Natural killer cell (primary cell): Measurements from ENCODE around the gene ANTXR2. TPM values are rescaled to one million over a fixed set of nuclear protein-coding genes. Genes with fewer than 3 reads are reported as not detected.

Experiments used
- ATAC-seq, 3 donors: fragments of 150-1000 bp in 2 of 3; fragments of 200-7000 bp in 1 of 3; cut with Tn5 transposase; 1 replicate in 1 of 3; 2 replicates in 2 of 3; pipeline ENCODE4 v1.10.0; 2021; ENCODE audit warnings: mild to moderate bottlenecking in 2 of 3, moderate library complexity in 2 of 3
- DNase-seq, 2 donors: peaks; one replicate each; pipeline versions ENCODE4 v3.0.0 to v3.0.0-alpha.2; 2013 to 2021; ENCODE audit warnings: mixed read lengths in 1 of 2
- H3K27ac ChIP-seq: one replicate; pipeline ENCODE4 v1.5.1; 2013; ENCODE audit warnings: mild to moderate bottlenecking, low read length
- H3K27me3 ChIP-seq: one replicate; pipeline ENCODE4 v1.6.1; 2013; ENCODE audit warnings: low read length; ENCODE audit not compliant: control insufficient read depth, insufficient read depth
- H3K36me3 ChIP-seq: one replicate; pipeline ENCODE4 v1.6.1; 2013; ENCODE audit warnings: low read length; ENCODE audit not compliant: control insufficient read depth, insufficient read depth
- H3K4me1 ChIP-seq: one replicate; pipeline ENCODE4 v1.6.1; 2013; ENCODE audit warnings: low read length; ENCODE audit not compliant: control insufficient read depth, insufficient read depth
- H3K4me3 ChIP-seq: one replicate; pipeline ENCODE4 v1.5.1; 2013; ENCODE audit warnings: low read length
- H3K9me3 ChIP-seq: one replicate; pipeline ENCODE4 v1.6.1; 2013; ENCODE audit warnings: low read length; ENCODE audit not compliant: control insufficient read depth, insufficient read depth
- H3K27ac Mint-ChIP-seq, 2 donors: one replicate each; pipeline ENCODE4 v1.8.0; 2022; ENCODE audit warnings: mild to moderate bottlenecking in 2 of 2, mixed read lengths in 2 of 2, moderate library complexity in 1 of 2
- H3K27me3 Mint-ChIP-seq, 2 donors: one replicate each; pipeline ENCODE4 v1.8.0; 2022; ENCODE audit warnings: low read depth in 2 of 2, mixed read lengths in 2 of 2
- H3K36me3 Mint-ChIP-seq: one replicate; pipeline ENCODE4 v1.8.0; 2022; ENCODE audit warnings: mixed read lengths
- H3K4me1 Mint-ChIP-seq, 2 donors: one replicate each; pipeline ENCODE4 v1.8.0; 2022; ENCODE audit warnings: mixed read lengths in 2 of 2
- H3K4me3 Mint-ChIP-seq: one replicate; pipeline ENCODE4 v1.8.0; 2022; ENCODE audit warnings: mild to moderate bottlenecking, moderate library complexity, mixed read lengths
- H3K9me3 Mint-ChIP-seq, 2 donors: one replicate each; pipeline ENCODE4 v1.8.0; 2022; ENCODE audit warnings: mixed read lengths in 2 of 2
- CTCF ChIP-seq: fragments of 200-600 bp; IDR thresholded peaks from one replicate; pipeline ENCODE4 v1.8.0; 2022; ENCODE audit warnings: antibody characterized with exemption
- WGBS: methylation state at CpG from one replicate; pipeline ENCODE4 v1.1.7; 2013; ENCODE audit warnings: missing lambda C conversion rate; ENCODE audit not compliant: insufficient coverage; 5-methylcytosine and 5-hydroxymethylcytosine counted together
- intact Hi-C: fragments of 100-400 bp; cut with micrococcal nuclease; formaldehyde crosslinking; loops from one replicate; pipeline ENCODE4 v1.14.2; 2022
- total RNA-seq, 4 donors: library from RNA; stranded (reverse); fragments of 120-200 nt in 1 of 4; gene quantifications; one replicate each; pipeline versions ENCODE4 v1.2.3 to v1.2.4, GENCODE V29; 2013 to 2022

ANTXR2 gene
- total RNA-seq, 3 donors from 2014 or later (not counting 1 experiment from before 2014, with no cell fraction given): 7.8 to 28.3 (median 10.0) TPM

- no peak overlapping the region for H3K27ac ChIP-seq
- no peaks in the 10 kb centered on the region for H3K36me3 Mint-ChIP-seq
- H3K36me3 ChIP-seq: peaks cover 1% of the 10 kb centered on the region
- DNase-seq: no peak
- no peak for ATAC-seq
- H3K27me3 ChIP-seq: no peaks in the 10 kb centered on the region
- H3K4me3 Mint-ChIP-seq: no peak overlapping the region
- TF ChIP-seq CTCF: no peak
- no peaks in the 10 kb centered on the region for H3K9me3 Mint-ChIP-seq
- no peaks in the 10 kb centered on the region for H3K4me1 ChIP-seq
- H3K4me3 ChIP-seq: no peak overlapping the region
- no peaks in the 10 kb centered on the region for H3K9me3 ChIP-seq
- H3K4me1 Mint-ChIP-seq: peaks cover 13 to 19% of the 10 kb centered on the region in 2 donors
- intact Hi-C loops: no loop called here
- 88% methylated on average over 3 of the region's 3 CpGs for WGBS
- no peaks in the 10 kb centered on the region for H3K27me3 Mint-ChIP-seq
- no peak overlapping the region for H3K27ac Mint-ChIP-seq
These were observed 61.3 kb downstream of the ANTXR2 start for GRCh38 chr4:80011636-80012236.

GRCh38 chr4:80010316-80010715 is 62.7 kb downstream of the ANTXR2 start:
- Mint-ChIP-seq H3K4me3 (no peak overlapping the region), H3K27ac (peak overlapping the region in 1 of 2 donors; percentile 39), H3K9me3 (no peaks in the 10 kb centered on the region), H3K4me1 (peaks cover 16 to 23% of the 10 kb centered on the region in 2 donors), H3K36me3 (no peaks in the 10 kb centered on the region), H3K27me3 (no peaks in the 10 kb centered on the region)
- no peak for TF ChIP-seq CTCF
- Histone ChIP-seq H3K27me3 (no peaks in the 10 kb centered on the region), H3K36me3 (peaks cover 1% of the 10 kb centered on the region), H3K4me3 (no peak overlapping the region), H3K27ac (no peak overlapping the region), H3K9me3 (no peaks in the 10 kb centered on the region), H3K4me1 (no peaks in the 10 kb centered on the region)
- DNase-seq (no peak), ATAC-seq (no peak)
- intact Hi-C loops: no loop called here

- no peaks in the 10 kb centered on the region for H3K9me3 Mint-ChIP-seq
- DNase-seq (no peak), ATAC-seq (no peak)
- H3K27me3 ChIP-seq: no peaks in the 10 kb centered on the region
- H3K4me3 Mint-ChIP-seq: no peak overlapping the region
- H3K27me3 Mint-ChIP-seq: no peaks in the 10 kb centered on the region
- H3K4me3 ChIP-seq: no peak overlapping the region
- no peak overlapping the region for H3K27ac Mint-ChIP-seq
- peaks cover under 1% of the 10 kb centered on the region for H3K36me3 Mint-ChIP-seq
- H3K36me3 ChIP-seq: peaks cover 1% of the 10 kb centered on the region
- H3K4me1 Mint-ChIP-seq: peaks cover 16 to 23% of the 10 kb centered on the region in 2 donors
- no peak overlapping the region for H3K27ac ChIP-seq
- no peaks in the 10 kb centered on the region for H3K9me3 ChIP-seq
- no peaks in the 10 kb centered on the region for H3K4me1 ChIP-seq
- TF ChIP-seq CTCF: no peak
- intact Hi-C loops: no loop called here
These were observed 63.2 kb downstream of the ANTXR2 start for GRCh38 chr4:80009806-80010205.

- intact Hi-C loops: no loop called here
- Histone ChIP-seq H3K27ac (no peak overlapping the region), H3K4me3 (no peak overlapping the region), H3K27me3 (no peaks in the 10 kb centered on the region), H3K4me1 (no peaks in the 10 kb centered on the region), H3K36me3 (peaks cover 1% of the 10 kb centered on the region), H3K9me3 (no peaks in the 10 kb centered on the region)
- 92% methylated on average over 1 of the region's 1 CpG for WGBS
- H3K4me1 Mint-ChIP-seq: peaks cover 16 to 23% of the 10 kb centered on the region in 2 donors
- no peak for TF ChIP-seq CTCF
- H3K4me3 Mint-ChIP-seq: no peak overlapping the region
- peaks cover 7% of the 10 kb centered on the region for H3K36me3 Mint-ChIP-seq
- ATAC-seq: no peak
- no peaks in the 10 kb centered on the region for H3K27me3 Mint-ChIP-seq
- H3K27ac Mint-ChIP-seq: no peak overlapping the region
- peaks cover 2 to 3% of the 10 kb centered on the region in 2 donors for H3K9me3 Mint-ChIP-seq
- no peak for DNase-seq
These were observed 64.1 kb downstream of the ANTXR2 start for GRCh38 chr4:80008971-80009370.
